Middle frontal gyrus (tissue), 1 donor: ENCODE measurements around the gene LNP1.

Experiments used
- DNase-seq: peaks from one replicate; pipeline ENCODE4 v3.0.0-alpha.2; 2015; ENCODE audit warnings: low spot score; ENCODE audit errors: extremely low spot score

The LNP1 gene

GRCh38 chr3:100399341-100400071 lies 1.8 kb upstream of the LNP1 start:
- DNase-seq: no peak

GRCh38 chr3:100400419-100400779 lies 940 bp upstream of the LNP1 start:
- DNase-seq: no peak

- no peak for DNase-seq
Measured at GRCh38 chr3:100401674-100402041, 319 bp downstream of the LNP1 start.

- DNase-seq: no peak
Measured at GRCh38 chr3:100402256-100402655, 917 bp downstream of the LNP1 start.

GRCh38 chr3:100402891-100403290 lies 1.6 kb downstream of the LNP1 start:
- DNase-seq: no peak

- DNase-seq: no peak
Measured at GRCh38 chr3:100403362-100404249, 2.3 kb downstream of the LNP1 start.

- no peak for DNase-seq
Measured at GRCh38 chr3:100404250-100404548, 2.9 kb downstream of the LNP1 start.

- no peak for DNase-seq
Measured at GRCh38 chr3:100407164-100407563, 5.8 kb downstream of the LNP1 start.

DNA sequence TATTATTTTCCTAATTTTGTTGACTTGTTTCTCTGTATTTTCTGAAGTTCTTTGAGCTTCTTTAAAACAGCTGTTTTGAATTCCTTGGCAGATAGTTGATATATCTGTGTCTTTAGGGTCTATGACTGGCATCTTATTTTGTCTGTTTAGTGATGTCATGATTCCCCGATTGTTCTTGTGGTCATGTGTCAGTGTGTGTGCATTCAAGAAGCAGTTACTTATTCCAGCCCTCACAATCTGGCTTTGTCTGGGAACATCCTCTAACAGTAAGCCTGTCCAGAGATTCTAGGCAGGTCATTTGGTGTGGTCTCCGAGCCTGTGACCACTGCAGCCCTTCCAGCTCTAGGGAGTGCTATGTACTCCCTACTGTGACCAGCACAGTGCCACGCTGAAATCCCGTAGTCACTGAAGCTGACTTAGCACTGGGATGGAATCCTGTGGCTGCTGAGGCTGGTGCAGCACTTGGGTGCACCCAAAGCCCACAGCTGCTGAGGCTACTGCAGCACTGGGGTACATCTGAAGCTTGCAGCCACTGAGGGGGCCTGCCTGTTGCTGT lies 6.7 kb downstream of the LNP1 start:
- no peak for DNase-seq

GRCh38 chr3:100411091-100411982 lies 10.0 kb downstream of the LNP1 start:
- DNase-seq: no peak

DNA sequence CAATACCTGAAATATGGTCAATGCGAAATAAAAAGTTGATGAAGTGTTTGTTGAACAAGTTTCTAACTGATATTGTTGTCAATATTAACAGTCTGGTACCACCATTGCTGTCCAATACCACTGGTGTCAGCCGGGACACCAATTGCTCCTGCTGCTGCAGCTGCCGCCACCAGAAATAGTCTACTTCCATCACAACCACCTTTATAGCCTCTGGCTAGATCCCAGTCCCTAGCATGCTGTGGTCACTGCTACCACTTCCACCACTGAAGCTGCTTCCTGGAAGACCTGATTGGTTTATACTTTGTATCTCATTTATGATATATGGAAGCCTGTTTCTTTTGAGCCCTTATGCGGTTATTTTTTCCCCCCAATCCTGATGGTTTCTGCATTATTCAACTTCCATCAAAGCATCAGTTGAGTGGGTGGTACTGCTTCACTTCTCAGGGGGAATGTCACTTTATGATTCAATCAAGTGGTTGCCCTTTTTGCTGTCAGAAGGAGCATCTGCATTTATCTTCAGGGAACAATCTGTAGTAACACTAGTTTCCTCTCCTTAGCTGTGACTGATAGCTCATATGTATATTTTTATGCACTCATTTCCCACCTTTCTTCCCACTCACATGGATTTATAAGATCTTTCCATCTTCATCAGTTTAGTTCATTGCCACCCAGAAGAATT lies 11.7 kb downstream of the LNP1 start:
- DNase-seq: no peak

DNA sequence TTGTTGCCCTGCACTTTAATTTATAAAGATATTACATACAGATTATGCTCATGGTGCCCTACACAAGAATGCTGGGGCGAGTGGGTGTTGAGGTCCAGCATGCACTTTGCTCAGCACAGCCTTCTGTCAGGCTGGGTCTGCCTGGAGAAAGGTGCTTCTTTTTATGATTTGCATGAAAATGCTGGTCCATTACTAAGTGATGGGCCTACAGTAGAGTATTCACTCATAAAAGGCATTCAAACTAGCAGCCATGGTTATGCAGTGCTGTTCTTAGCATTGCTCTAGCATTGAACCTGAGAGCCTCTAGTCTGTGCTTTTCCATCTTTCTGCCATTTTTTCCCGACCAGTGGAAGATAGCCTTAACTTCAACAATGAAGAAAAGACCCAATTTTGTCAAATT lies 12.3 kb downstream of the LNP1 start:
- no peak for DNase-seq

DNA sequence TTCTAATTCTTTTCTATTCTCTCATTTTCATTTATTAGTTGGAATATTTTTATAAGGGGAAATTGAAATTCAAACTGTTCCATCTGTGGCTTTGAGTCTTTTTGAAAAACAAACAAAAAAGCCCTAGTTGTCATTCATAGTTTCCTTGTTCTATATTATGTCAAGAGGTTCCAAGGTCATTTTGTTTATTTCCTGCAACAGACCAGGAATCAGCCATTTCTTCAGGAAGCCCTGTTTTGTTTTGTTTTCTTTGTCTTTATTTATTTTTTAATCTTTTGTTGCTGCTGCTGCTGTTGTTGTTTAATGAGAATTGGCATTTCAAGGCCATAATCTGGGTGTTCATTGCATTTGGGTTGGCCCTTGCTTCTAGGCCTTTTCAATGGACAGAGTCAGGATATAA lies 14.8 kb downstream of the LNP1 start:
- no peak for DNase-seq

GRCh38 chr3:100416863-100417262 lies 15.5 kb downstream of the LNP1 start:
- no peak for DNase-seq

- DNase-seq: no peak
Measured at GRCh38 chr3:100419406-100419805, 18.1 kb downstream of the LNP1 start.

- no peak for DNase-seq
Measured at GRCh38 chr3:100420885-100421284, 19.5 kb downstream of the LNP1 start.

DNA sequence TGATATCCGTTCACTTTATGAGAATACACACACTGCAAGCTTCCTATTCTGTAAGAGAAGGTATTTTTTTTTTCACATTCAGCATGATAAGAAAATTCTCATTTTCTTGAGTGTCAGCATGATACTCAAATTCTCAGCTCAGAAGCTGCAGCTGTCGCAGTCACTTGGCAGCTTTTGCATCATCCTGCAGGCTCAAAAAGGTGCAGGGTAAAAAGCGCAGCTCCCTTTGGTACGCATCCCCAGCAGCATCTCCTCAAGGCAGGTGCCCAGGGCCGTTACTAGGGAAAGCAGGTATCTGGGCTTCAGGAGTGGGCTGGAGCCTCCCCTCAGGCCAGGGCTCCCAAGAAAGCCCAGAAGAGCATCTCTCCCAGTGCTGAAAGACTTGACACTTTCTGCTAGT lies 22.3 kb downstream of the LNP1 start:
- no peak for DNase-seq

DNA sequence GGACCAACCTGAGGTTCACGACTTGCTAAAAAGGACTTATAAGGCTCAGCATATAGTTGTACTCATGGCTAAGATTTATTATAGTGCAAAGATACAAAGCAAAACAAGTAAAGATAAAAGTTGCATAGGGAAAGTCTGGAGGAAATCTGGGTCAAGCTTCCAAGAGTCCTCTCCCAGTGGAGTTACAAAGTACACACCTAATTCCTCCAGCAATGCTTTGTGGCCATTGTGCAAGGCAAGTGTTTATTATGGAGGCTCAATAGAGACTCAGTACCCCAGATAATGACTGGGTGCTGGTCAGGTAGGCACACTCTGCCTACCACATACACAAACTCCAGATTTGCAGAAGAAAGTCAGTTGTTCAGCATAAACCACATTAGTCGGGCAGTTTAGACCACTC lies 22.9 kb downstream of the LNP1 start:
- DNase-seq: no peak

GRCh38 chr3:100425316-100425715 lies 24.0 kb downstream of the LNP1 start:
- DNase-seq: no peak

DNA sequence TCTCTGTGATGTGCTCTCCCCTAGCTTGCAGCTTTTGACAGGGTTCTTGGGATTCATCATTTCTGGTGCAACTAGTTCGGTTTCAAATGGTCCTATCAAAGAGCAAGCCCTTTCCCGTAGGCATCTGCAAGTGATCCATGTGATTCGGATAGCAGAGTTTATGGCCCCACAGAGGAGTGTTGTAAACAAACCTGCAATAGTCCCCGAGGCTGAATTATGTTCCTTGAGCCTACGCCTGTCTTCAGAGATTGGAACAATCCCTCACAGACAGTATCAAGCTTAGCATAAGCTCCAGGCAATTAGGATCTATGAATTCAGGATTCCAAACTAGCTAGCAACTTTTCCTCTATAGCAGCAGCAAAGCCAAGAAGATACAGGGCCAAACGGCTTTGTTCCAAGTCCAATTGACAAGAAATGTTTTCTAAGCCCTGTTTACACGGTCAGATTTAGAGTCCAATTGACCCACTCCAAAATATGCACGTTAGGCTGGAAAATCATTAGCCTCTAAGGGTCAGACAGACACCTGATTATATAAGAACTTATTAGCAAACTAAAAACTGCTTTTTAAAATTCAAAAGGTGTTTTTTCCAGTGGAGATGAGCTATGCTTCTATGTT lies 24.8 kb downstream of the LNP1 start:
- DNase-seq: no peak

DNA sequence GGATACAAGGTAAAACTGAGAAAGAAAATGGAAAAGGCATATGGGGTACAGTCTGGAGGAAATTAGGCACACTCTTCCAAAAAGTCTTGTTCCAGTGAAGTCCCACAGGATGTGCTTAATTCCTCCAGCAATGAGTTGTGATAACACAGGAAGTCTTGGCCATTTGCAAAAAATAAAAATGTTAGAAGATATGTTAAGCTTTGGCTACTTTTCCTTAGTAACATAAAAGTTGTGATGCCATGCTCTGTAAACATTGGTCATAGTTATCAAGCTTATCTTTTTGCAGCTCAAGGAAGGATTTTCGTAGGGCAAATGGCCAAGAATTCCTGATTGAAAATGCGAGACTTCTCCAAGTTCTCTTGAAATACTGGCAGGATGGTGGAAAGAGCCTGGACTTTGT lies 26.4 kb downstream of the LNP1 start:
- DNase-seq: no peak
